SK-N-MC (cell line): ENCODE results near the gene KRT10.

ENCODE experiments used
- DNase-seq: peaks from one replicate; pipeline ENCODE4 v3.0.0-alpha.2; 2011; ENCODE audit warnings: low read depth, low spot score
- H3K27ac ChIP-seq: fragments of 200-600 bp; sonication (generic); 2 replicates; pipeline ENCODE4 v1.5.1; 2016; ENCODE audit warnings: mixed run types
- H3K36me3 ChIP-seq: fragments of 200-600 bp; sonication (generic); 2 replicates; pipeline ENCODE4 v1.6.1; 2017; ENCODE audit warnings: antibody characterized with exemption, low read length, mixed read lengths; ENCODE audit not compliant: insufficient read depth
- H3K4me3 ChIP-seq: fragments of 200-600 bp; sonication (generic); 2 replicates; pipeline ENCODE4 v1.5.1; 2016
- H3K9ac ChIP-seq: fragments of 200-600 bp; sonication (generic); 2 replicates; pipeline ENCODE4 v1.8.0; 2017; ENCODE audit warnings: mixed run types, mixed read lengths; ENCODE audit not compliant: insufficient read length
- H3K9me3 ChIP-seq: fragments of 200-600 bp; sonication (generic); 2 replicates; pipeline ENCODE4 v1.6.1; 2017; ENCODE audit warnings: low read depth, mild to moderate bottlenecking, antibody characterized with exemption, low read length, moderate library complexity, mixed read lengths
- EZH2 ChIP-seq: fragments of 200-600 bp; sonication (generic); IDR thresholded peaks from one replicate; pipeline ENCODE4 v1.6.1; 2017; ENCODE audit warnings: antibody characterized with exemption
- FOXP2 ChIP-seq: optimal IDR thresholded peaks from 2 replicates; pipeline ENCODE3; 2011; ENCODE audit warnings: mild to moderate bottlenecking, moderate library complexity; ENCODE audit not compliant: insufficient read depth; ENCODE audit errors: extremely low read length, control extremely low read depth
- POLR2AphosphoS5 ChIP-seq: IDR thresholded peaks from 2 replicates; pipeline ENCODE4 v1.6.1; 2012; ENCODE audit warnings: mild to moderate bottlenecking, low read depth, low read length, borderline replicate concordance

The KRT10 gene

DNA sequence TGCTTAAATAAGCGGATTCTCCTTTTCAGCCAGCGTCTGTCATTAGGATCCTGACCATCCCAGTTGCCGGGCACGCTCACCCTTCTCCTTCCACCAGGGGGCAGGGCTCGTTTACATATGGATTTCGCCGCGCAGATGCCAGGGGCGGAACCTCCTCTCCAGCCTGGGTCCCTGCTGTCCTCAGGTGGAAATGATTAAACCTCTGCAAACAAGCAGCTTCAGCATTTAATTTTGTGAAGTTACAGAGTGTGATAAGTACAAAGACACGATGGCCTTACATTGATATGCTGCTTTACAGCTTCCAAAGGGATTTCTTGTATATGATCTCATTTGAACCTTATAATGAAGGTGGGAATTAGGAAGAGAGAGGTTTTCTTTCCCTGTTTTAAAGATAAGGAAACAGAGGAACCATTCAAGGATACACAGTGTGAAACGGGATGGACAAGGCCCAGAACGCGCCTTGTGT, 18.8 kb downstream of the KRT10 start:
- TF ChIP-seq POLR2AphosphoS5 (no peak; the same call in 1 of the 2 replicates), FOXP2 (peak; percentile 24)
- peak; percentile 77 for DNase-seq
- H3K4me3 ChIP-seq, result peak overlapping the region; percentile 16
- peaks cover 3% of the 10 kb centered on the region; the same call in 1 of the 2 replicates for H3K36me3 ChIP-seq
- peaks cover 5% of the 10 kb centered on the region; the same call in 1 of the 2 replicates for H3K9me3 ChIP-seq
- peak overlapping the region; percentile 91 for H3K27ac ChIP-seq
- peak overlapping the region; percentile 55 for H3K9ac ChIP-seq

GRCh38 chr17:40801157-40801556, 21.3 kb downstream of the KRT10 start:
- H3K9ac ChIP-seq, result no peak overlapping the region
- no peak for TF ChIP-seq POLR2AphosphoS5
- TF ChIP-seq EZH2, result no peak
- no peak for TF ChIP-seq FOXP2
- H3K9me3 ChIP-seq, result peaks cover 5% of the 10 kb centered on the region; the same call in 1 of the 2 replicates
- H3K36me3 ChIP-seq, result peaks cover 3% of the 10 kb centered on the region; the same call in 1 of the 2 replicates
- no peak overlapping the region for H3K4me3 ChIP-seq
- H3K27ac ChIP-seq, result no peak overlapping the region
- no peak for DNase-seq

DNA sequence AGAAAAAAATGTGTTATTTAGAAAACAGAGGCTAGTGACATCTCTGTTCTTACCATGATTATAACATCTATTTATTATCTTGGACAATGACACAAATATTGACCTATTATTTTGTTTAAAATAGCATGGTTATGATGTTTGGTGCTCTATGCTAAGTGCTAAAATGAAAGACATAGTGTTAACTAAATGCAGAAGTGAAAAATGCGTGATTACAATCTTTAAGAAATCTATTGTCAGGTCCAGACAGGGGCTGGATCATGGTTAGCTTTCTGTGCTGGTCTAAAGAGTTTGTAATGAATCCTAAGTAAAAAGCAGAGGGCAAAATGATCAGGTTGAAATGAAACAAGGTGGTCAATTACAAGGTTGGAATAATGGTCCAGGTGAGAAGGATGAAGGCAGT, 22.0 kb downstream of the KRT10 start:
- no peak for TF ChIP-seq POLR2AphosphoS5
- TF ChIP-seq EZH2, result no peak
- no peak for TF ChIP-seq FOXP2
- H3K9ac ChIP-seq, result no peak overlapping the region
- peaks cover 3% of the 10 kb centered on the region; the same call in 1 of the 2 replicates for H3K36me3 ChIP-seq

DNA sequence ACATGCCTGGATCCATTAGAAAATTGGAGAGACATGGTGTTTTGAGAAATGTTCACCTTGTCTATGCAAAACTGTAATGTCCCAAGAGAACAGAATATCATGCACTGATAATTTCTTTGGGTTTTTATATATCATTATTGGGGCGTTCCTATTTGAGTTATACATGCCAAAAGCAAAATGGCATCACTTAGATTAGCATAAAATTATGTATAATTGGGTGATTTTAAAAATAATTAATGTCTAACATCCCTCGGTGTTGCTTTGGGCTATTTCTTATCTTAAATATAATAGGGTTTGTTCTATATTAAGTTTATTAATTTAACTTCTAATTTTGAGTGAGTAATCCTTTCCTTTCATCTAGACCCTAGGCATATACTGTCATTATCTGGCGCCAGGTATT, 22.6 kb downstream of the KRT10 start, which contains the start of gene KRT28:
Gene KRT28, minus strand, starts transcription at position 101 of the 400 bp plus-strand sequence. Its CDS starts 66 bp downstream, at position 35.
- no peak for TF ChIP-seq FOXP2
- no peak for TF ChIP-seq POLR2AphosphoS5
- no peak for TF ChIP-seq EZH2
- peaks cover under 1% of the 10 kb centered on the region; the same call in 1 of the 2 replicates for H3K9me3 ChIP-seq

More for the DNA sequence above, 22.0 kb downstream of the KRT10 start:
- no peak overlapping the region for H3K27ac ChIP-seq
- DNase-seq, result no peak
- H3K4me3 ChIP-seq, result no peak overlapping the region
- H3K9me3 ChIP-seq, result peaks cover 5% of the 10 kb centered on the region; the same call in 1 of the 2 replicates

GRCh38 chr17:40796846-40797245, 25.6 kb downstream of the KRT10 start:
- H3K9me3 ChIP-seq, result no peaks in the 10 kb centered on the region
- no peak overlapping the region for H3K4me3 ChIP-seq
- no peak for DNase-seq
- TF ChIP-seq POLR2AphosphoS5 (no peak), FOXP2 (no peak), EZH2 (no peak)
- H3K9ac ChIP-seq, result no peak overlapping the region
- no peaks in the 10 kb centered on the region for H3K36me3 ChIP-seq
- H3K27ac ChIP-seq, result no peak overlapping the region

More for the DNA sequence above, 22.6 kb downstream of the KRT10 start, which contains the start of gene KRT28:
- Histone ChIP-seq H3K27ac (no peak within 1 kb of the TSS), H3K4me3 (no peak within 1 kb of the TSS), H3K36me3 (no peaks in the 10 kb centered on the region), H3K9ac (no peak within 1 kb of the TSS)
- DNase-seq, result no peak

- no peaks in the 10 kb centered on the region for H3K9me3 ChIP-seq
- TF ChIP-seq EZH2, result no peak
- no peak for TF ChIP-seq POLR2AphosphoS5
Measured at GRCh38 chr17:40795019-40795667, 27.3 kb downstream of the KRT10 start.

GRCh38 chr17:40794466-40794865, 27.9 kb downstream of the KRT10 start:
- Histone ChIP-seq H3K4me3 (no peak overlapping the region), H3K9ac (no peak overlapping the region), H3K36me3 (no peaks in the 10 kb centered on the region), H3K27ac (no peak overlapping the region), H3K9me3 (no peaks in the 10 kb centered on the region)
- no peak for DNase-seq
- TF ChIP-seq EZH2 (no peak), FOXP2 (no peak), POLR2AphosphoS5 (no peak)

More at GRCh38 chr17:40795019-40795667, 27.3 kb downstream of the KRT10 start:
- DNase-seq, result no peak
- no peak overlapping the region for H3K4me3 ChIP-seq
- H3K27ac ChIP-seq, result no peak overlapping the region
- no peak overlapping the region for H3K9ac ChIP-seq
- no peaks in the 10 kb centered on the region for H3K36me3 ChIP-seq

DNA sequence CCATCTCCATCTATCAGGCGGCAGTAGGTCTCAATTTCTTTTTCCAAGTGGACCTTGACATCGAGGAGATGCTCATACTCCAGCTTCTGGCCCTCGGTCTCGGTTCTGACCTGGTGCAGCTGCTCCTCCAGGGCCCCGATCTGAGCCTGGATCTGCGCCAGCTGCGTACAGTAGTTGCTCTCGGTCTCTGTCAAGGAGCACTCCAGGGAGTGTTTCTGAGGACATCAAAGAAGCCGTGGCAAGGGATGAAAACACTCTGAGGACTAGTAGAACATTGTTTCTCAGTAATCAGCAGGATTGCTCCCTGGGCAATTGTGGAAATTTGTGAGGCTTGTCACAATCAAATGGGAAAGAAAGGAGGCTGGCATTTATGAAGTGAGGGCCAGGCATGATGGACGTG, 28.6 kb downstream of the KRT10 start:
- no peak for DNase-seq
- no peak for TF ChIP-seq POLR2AphosphoS5
- TF ChIP-seq EZH2, result no peak
- no peak for TF ChIP-seq FOXP2

More for the DNA sequence above, 28.6 kb downstream of the KRT10 start:
- Histone ChIP-seq H3K9ac (no peak overlapping the region), H3K27ac (no peak overlapping the region), H3K4me3 (no peak overlapping the region), H3K36me3 (no peaks in the 10 kb centered on the region), H3K9me3 (no peaks in the 10 kb centered on the region)
